H1 (cell line): ENCODE measurements around the gene S1PR3. TPM values are rescaled to one million over a fixed set of nuclear protein-coding genes. Genes with fewer than 3 reads are reported as not detected.

Source experiments
- BCL11A ChIP-seq, 2 experiments: IDR thresholded peaks; one replicate each; pipeline ENCODE4 v1.6.1; 2011; ENCODE audit warnings: low read depth in 2 of 2, low read length in 2 of 2, mild to moderate bottlenecking in 2 of 2
- CHD7 ChIP-seq: fragments of 300-600 bp; sonication (generic); IDR thresholded peaks from 2 replicates; pipeline ENCODE4 v1.7.1; 2012; ENCODE audit warnings: low read length, moderate library complexity, mild to moderate bottlenecking, inconsistent platforms; ENCODE audit not compliant: insufficient replicate concordance
- CTCF ChIP-seq, 3 experiments: IDR thresholded peaks; 1 replicate in 2 of 3; 2 replicates in 1 of 3; pipeline versions ENCODE4 v1.5.1 to v1.6.1; 2011; ENCODE audit warnings: low read length in 3 of 3, mild to moderate bottlenecking in 3 of 3, inconsistent platforms in 2 of 3, low read depth in 1 of 3, moderate library complexity in 1 of 3; ENCODE audit not compliant: insufficient read depth in 1 of 3; ENCODE audit errors: control extremely low read depth in 1 of 3
- JUND ChIP-seq: IDR thresholded peaks from 2 replicates; pipeline ENCODE4 v1.6.1; 2011; ENCODE audit warnings: mild to moderate bottlenecking, improper control_type of control experiment, low read length
- NRF1 ChIP-seq: IDR thresholded peaks from 2 replicates; pipeline ENCODE4 v1.6.1; 2011; ENCODE audit warnings: mild to moderate bottlenecking, low read depth, low read length, improper control_type of control experiment
- TAF7 ChIP-seq: optimal IDR thresholded peaks from 2 replicates; pipeline ENCODE3; 2011; ENCODE audit warnings: low read depth, mild to moderate bottlenecking, inconsistent platforms, low read length, moderate library complexity, borderline replicate concordance
- TCF12 ChIP-seq: IDR thresholded peaks from 2 replicates; pipeline ENCODE4 v1.6.1; 2011; ENCODE audit warnings: low read depth, mild to moderate bottlenecking, low read length
- YY1 ChIP-seq: IDR thresholded peaks from 2 replicates; pipeline ENCODE4 v1.6.1; 2011; ENCODE audit warnings: low read depth, mild to moderate bottlenecking, low read length
- polyA plus RNA-seq, 7 experiments: library from polyadenylated mRNA; depleted of rRNA in 3 of 7; stranded (reverse) in 5 of 7; unstranded in 2 of 7; fragments of >200 nt in 5 of 7; fragments of 200-250 nt in 2 of 7; gene quantifications; 1 replicate in 5 of 7; 2 replicates in 1 of 7; 4 replicates in 1 of 7; pipeline versions ENCODE4 v1.2.1 to v1.2.3, GENCODE V29; 2011 to 2013; ENCODE audit warnings: missing spikeins in 2 of 7, mixed read lengths in 2 of 7
- total RNA-seq: library from RNA; stranded (reverse); fragmentation: NEBNext Ultra II Directional; extraction: Animal tissue kit (Norgen Biotek cat#: 25700); gene quantifications from 2 replicates; pipeline ENCODE4 v1.2.1, GENCODE V29; 2021

Gene S1PR3
- total and polyA plus RNA-seq, 2 of the 8 experiments (the other 6 are each of a cell fraction or from before 2014, with no cell fraction given): 3.7 to 6.4 TPM

- no peak for TF ChIP-seq CTCF (IDR thresholded peaks at IDR 0.05; ENCODE audit: control extremely low read depth in 1 of 3, insufficient read depth in 1 of 3, low read depth in 1 of 3, low read length in 3 of 3)
- TF ChIP-seq BCL11A (IDR thresholded peaks at IDR 0.05; ENCODE audit: low read depth in 2 of 2, low read length in 2 of 2): no peak
- no peak for TF ChIP-seq CHD7
- TF ChIP-seq TCF12: no peak
- no peak for TF ChIP-seq NRF1
- no peak for TF ChIP-seq YY1
- TF ChIP-seq TAF7: no peak
- TF ChIP-seq JUND: no peak
Measured at GRCh38 chr9:88954066-88954465, 37.2 kb upstream of the S1PR3 start (continued).
